Astrocyte (in vitro differentiated cells and primary cell): ENCODE data around the gene FBXW12.

Experiments used
- CTCF ChIP-seq: IDR thresholded peaks from 2 replicates; pipeline ENCODE4 v1.5.1; 2011; ENCODE audit warnings: low read depth, mild to moderate bottlenecking, inconsistent platforms, low read length, moderate library complexity; ENCODE audit not compliant: insufficient read depth
- EZH2 ChIP-seq: IDR thresholded peaks from 2 replicates; pipeline ENCODE4 v1.6.1; 2012; ENCODE audit warnings: mild to moderate bottlenecking, low read length, inconsistent platforms; ENCODE audit not compliant: insufficient read depth

GRCh38 chr3:48417529-48418108 is 45.6 kb downstream of the FBXW12 start:
- TF ChIP-seq CTCF (no peak), EZH2 (no peak)
